HG03575 (cell line): ENCODE results near the gene PPFIA1.
"Not testable (repeated sequence)": the region's sequence is repeated elsewhere in the genome, so short reads cannot be mapped to it uniquely, and the experiment has no call there.

Source experiments
- ATAC-seq: cut with Tn5 transposase; IDR thresholded peaks from one replicate; pipeline ENCODE4 v1.9.1; 2021; ENCODE audit not compliant: unreplicated experiment, insufficient number of reproducible peaks, low FRiP score; ENCODE audit errors: extremely low read depth

The PPFIA1 gene

DNA sequence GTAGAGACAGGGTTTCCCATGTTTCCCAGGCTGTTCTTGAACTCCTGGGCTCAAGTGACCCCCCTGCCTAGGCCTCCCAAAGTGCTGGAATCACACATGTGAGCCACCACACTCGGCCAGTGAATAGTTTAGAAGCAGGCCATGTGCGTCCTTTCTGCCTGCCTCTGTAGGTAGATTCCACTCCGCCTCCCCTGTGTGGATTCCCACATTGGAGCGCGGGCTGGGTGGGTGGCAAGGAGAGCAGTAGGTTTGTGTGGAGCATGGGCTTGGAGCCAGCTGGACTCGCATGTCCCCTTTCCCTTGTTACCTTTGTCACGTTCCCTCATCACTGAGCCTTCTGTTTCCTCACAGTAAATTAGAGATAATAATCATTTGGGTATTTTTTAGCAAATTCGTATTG lies 21.7 kb downstream of the PPFIA1 start:
- no peak for ATAC-seq

DNA sequence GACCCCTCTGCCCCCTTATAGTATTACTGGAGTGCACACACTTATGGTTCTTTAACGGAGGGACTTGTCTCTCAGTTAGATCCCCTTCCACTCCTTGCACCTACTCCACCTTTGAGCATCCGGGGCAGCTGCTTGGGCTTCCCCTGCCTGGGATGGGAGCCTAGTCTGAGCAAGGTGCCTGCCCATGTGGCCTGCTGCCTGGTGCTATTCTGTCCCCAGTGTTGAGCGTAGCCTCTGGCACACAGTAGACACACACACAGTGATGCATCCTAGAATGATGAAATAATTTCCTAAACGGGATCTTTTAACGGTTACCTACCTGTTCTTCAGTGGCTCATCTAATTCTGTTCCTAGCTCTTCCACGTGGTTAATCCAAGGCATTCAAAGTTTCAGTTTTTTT lies 22.4 kb downstream of the PPFIA1 start:
- no peak for ATAC-seq

DNA sequence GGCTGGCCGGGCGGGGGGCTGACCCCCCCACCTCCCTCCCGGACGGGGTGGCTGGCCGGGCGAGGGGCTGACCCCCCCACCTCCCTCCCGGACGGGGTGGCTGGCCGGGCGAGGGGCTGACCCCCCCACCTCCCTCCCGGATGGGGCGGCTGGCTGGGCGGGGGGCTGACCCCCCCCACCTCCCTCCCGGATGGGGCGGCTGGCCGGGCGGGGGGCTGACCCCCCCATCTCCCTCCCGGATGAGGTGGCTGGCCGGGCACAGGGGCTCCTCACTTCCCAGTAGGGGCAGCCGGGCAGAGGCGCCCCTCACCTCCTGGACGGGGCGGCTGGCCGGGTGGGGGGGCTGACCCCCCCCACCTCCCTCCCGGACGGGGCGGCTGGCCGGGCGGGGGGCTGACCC lies 24.7 kb downstream of the PPFIA1 start:
- ATAC-seq, result not testable (repeated sequence)

DNA sequence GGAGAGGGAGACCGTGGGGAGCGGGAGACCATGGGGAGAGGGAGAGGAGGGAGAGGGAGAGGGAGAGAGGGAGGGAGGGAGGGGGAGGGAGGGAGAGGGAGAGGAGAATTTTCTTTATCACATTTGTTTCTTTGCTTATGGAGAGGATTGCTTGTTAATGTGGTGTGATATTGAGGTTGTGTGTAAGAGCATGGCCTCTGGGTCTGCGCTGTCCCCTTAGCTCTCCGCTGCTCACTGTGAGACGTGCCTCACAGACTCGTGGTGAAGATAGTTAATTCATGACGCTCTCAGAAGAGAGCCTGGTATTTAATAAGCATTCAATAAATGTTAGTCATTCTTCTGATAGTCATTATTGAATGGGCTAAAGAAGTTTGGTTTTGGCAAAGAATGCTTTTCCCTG lies 26.2 kb downstream of the PPFIA1 start:
- no peak for ATAC-seq

DNA sequence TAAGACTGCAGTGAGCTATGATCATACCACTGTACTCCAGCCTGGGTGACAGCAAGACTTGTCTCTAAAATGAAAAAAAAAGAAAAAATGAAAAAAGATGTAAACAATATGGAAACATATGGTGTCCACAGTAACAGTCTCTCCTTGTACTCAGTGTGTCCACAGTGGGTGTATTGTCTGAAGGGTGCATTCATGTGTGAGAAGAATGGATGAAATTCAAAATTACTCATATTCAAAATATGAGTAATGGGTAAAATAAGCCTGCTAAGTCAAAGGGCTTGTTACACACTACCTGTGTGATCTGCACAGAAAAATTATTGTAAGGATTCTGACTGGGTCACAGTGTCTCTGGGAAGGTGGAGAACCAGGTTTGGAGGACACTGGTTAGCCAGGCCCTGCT lies 26.9 kb downstream of the PPFIA1 start:
- no peak for ATAC-seq

DNA sequence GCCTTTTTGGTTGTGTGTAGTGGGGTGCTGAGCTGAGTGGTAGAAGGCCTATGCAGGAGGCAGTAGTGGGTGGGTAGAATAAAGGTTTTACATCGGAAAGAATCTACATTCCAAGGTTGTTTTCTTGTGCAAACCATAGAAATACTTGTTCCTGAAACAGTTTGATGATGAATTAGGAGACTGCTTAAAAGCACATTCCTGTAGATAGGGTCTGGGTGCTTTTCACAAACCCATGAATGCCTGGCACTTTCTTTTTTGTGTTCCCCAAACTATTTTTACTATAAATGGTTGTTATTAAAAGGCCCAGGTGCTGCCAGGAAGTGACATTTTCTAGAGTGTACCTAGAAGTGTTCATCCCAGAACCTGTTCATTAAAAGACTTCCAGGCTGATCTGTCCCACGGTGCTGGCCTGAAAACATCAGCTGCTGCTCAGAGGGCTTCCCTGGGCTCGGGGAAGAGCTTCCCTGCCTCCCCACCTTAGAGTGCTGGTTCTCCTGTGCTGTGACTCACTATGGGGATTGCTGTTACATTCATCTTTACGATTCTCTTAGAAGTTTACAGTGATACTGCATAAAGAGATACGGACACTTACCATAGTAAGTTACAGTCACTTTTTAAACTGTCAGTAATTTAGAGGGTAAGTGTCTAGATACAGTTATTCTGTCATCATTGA lies 27.9 kb downstream of the PPFIA1 start:
- no peak for ATAC-seq

DNA sequence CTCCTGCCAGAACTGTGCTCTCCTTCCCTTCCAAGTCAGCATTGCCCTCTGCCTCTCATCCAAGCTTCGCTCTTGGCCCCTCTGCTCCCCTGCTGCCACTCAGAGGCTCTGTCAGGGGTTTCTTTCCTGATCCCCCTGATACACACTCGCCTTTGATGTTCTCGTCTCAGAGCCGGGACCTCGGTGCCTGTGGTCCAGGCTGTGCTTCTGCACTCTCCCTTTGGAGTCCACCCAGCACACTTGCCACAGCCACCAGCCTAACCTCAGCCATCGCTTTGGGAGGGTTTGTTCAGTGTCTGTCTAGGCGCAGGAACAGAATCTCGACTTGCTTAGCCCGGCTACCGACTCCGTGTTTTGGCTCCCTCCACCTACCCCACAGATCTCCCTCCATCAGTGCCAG lies 29.1 kb downstream of the PPFIA1 start:
- ATAC-seq, result no peak

DNA sequence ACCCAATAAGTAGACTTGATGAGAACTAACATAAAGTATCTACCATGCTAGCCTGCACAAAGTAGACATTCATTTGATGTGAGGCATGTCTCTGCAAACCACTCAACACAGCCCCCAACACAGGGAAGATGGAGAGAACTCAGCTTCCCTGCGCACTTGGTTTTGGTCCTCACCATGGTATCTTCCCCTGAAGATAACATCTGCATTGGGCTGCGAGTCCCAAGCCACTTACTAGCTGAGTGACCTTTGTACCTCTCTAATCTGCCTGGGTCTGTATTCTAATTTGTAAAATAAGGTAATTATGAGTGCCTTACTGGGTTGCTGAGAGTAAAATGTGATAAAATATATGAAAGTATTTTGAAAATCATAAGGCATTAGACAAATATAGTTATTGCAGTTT lies 30.7 kb downstream of the PPFIA1 start:
- ATAC-seq, result no peak

DNA sequence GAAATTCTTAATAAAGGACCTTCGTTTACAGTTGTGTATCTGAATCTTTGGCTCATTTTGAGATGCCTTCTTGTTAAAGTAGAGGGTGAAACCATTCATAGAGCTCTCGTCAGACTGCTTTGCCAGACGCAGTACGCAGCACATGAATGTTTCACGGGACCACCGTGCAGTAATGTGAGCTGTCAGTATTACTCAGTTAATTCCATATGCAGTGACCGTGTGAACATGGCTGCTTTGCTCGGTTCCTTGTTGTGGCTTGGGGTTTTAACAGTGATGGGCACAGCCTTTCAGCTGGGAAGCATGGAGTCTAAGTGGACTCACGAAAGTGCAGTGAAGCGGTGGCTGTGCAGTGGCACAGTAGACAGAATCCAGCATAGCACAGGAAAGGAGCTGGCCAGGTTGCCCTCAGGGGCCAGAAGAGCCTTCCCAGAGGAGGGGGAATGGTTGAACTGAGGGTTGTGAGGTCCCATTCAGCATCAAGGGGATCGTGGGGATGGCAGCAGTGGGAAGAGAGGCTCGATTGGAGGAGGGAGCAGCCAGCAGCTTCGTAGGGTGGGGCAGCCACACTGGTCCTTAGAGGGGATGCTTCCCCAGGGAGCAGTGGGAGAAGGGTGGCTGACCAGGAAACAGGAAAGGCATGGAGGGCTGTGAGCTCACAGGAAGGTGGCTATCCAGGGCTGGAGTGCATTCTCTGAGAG lies 31.4 kb downstream of the PPFIA1 start:
- no peak for ATAC-seq

DNA sequence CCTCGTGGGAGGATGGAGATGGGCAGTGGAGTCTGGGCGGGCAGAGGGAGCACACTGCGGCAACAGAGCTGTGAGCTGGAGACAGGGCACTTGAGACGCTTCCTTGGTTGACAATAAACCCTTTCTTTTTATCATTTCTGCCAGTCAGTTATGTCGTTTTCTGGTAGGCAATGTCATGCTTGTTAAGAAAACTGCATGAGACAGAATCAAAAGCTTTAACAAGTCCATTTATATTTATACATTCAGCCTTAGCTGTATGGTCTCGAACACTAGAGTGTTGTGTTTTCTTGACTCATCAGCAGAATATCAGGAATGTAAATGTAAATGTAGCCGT lies 31.9 kb downstream of the PPFIA1 start:
- no peak for ATAC-seq

DNA sequence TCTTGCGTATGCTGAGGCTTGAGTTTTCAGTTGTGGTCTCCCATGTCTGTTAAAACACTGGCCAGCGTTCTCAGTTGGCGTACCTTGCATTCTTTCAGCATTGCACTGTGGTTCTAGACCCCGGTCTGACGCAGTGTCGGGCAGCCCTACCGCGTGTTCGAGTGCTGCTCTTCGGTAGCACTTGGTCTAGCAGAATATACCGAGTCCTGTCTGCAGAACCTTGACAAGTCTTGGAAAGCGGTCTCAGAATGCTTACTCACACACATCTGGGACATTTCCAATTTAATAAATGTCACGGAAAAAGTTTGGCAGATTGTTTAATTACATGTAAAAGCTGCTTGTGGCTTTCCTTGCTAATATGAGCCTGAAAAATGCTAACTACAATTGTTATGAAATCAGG lies 32.6 kb downstream of the PPFIA1 start:
- no peak for ATAC-seq

DNA sequence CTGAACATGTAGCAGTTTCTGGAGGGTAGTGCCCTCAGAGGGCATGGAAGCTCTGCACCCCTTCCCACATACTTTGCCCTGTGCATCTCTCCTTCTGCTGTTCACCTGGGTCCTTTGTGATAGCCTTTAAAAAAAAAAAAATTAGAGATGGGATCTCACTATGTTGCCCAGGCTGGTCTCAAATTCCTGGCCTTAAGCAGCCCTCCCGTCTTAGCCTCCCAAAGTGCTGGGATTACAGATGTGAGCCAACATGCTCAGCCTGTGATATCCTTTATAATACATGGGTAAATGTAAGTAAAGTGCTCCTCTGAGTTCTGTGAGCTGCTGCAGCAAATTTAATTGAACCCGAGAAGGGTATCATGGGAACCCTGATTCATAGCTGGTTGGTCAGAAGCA lies 33.7 kb downstream of the PPFIA1 start:
- no peak for ATAC-seq

DNA sequence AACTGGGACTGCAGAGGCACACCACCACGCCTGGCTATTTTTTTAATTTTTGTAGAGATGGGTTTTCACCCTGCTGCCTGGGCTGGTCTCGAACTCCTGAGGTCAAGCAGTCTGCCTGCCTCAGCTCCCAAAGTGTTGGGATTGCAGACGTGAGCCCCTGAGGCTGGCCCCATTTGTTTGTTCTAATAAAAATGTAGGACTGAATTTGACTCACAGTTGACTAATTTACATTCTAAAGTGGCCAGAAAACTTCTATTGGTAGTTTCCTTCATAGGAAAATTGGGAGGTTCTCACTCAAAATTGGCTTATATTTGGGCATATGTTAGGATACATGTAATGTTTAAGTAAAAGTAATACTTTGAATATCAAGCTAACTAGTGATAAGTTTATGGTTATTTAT lies 35.0 kb downstream of the PPFIA1 start:
- no peak for ATAC-seq

DNA sequence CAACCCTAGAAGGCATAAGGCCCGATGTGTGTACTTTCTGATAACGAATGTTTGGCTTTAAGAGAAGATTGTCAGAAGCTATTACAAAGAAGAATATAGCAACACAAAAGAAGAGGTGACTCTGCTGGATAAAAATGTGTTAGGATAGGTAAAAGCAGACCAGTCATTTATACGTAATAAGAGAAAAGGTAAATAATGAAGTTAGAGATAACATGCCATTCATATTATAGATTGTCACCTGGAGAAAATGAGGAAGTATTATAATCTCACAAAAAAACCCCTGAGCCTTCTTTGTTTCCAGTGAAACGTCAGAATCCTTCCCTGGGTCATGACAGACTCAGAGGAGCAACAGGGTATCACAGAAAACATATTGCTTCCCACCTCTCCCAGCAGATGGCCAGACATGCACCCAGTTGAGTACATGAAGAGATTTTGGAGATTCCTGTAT lies 36.1 kb downstream of the PPFIA1 start:
- ATAC-seq, result no peak

DNA sequence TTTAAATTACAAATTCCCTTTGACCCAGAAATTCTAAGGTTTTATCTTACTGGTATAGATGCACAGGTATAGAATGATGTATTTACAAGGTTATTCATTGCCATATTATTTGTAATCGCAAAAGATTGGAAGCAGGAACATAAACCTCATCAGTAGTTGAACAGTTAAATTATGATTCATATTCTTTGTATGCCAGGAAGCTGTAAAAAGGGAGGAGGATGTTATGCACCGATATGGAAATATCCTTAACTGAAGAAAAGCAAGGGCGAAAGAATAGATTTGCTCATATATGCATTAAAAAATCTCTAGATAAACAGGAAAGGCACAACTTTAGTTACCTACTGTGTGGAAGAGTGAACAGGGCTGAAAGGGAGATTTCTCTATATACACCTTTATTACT lies 36.7 kb downstream of the PPFIA1 start:
- no peak for ATAC-seq

DNA sequence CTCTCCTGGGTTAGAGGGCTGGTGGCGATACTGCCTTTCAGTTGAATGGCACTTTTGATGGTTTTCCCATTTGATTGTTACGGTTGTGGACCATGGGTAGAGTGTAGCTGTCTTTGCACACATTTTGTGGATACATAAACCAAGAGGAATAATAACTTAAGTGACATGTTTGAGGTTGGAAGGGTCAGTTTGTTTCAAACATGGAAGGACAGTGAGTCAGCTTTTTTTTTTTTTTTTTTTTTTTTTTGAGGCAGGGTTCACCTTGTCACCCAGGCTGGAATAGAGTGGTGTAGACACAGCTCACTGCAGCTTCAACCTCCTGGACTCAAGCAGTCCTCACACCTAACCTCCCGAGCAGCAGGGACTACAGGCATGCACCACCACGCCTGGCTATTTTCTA lies 41.1 kb downstream of the PPFIA1 start:
- ATAC-seq, result no peak

DNA sequence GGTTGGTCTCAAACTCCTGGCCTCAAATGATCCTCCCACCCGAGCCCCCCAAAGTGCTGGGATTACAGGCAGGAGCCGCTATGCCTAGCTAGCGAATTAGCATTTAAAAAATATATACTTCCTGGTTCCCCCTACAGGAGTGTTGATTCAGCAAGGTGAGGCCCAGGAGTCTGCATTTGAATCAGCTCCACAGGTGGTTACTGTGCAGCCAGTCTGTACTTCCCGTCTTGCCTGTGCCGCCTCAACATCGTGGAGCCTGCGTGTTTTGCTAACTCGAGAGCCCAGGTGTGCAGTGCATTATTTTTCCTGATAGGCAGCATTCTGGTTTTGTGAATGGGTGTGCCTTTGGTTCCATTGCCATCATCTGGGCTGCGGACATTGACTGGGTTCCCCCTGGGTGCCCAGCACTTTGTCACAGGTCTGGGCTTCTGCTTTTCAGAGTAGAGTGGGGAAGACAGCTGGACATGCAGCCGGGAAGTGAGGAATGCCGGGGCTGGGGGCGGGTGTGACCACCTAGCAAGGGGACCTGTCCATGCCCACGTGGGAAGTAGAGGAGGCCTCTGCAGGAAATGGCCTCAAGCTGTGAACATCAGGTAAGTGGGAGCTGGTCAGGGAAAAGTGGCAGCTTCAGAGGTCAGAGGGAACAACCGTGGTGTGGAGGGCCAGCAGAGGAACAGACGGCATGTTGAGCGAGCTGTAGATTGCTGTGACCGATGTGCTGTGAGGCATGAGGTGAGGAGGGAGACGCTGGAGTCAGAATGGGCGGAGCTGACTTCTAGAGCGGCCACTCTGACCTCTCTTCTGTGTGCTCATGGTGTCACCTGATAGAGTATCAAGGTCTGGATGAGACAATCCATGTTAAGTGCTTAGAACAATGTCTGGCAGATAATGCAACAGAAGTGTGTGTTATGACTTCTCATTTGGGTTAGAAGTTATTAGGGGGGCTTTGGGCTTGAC lies 42.2 kb downstream of the PPFIA1 start:
- ATAC-seq, result no peak

DNA sequence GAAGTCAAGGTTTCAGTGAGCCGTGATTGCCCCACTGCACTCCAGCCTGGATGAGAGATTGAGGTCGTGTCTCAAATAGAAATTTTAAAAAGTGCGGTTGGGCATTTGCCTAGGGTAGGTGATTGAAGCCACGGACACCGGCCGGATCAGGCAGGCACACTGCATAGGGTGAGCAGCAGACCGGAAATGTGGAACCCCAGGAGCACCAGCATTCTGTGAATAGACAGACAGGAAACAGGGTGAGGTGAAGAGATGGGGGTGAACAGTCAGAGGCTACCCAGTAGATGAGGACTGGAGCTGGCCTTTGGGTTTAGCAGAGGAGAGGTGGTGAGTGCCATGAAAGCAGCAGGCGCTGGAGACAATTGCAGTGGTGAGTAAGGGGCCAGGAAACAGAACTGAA lies 43.5 kb downstream of the PPFIA1 start:
- ATAC-seq, result no peak

DNA sequence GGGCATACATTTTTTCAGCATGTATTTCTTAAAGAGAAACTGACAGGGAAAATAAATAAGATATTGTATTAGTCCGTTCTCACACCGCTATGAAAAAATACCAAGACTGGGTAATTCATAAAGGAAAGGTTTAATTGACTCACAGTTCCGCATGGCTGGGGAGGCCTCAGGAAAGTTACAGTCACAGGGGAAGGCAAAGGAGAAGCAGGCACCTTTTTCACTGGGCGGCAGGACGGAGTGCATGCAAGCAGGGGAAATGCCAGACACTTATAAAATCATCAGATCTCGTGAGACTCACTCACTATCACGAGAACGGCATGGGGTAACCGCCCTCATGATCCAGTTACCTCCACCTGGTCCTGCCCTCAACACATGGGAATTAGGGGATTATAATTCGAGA lies 44.2 kb downstream of the PPFIA1 start:
- no peak for ATAC-seq

DNA sequence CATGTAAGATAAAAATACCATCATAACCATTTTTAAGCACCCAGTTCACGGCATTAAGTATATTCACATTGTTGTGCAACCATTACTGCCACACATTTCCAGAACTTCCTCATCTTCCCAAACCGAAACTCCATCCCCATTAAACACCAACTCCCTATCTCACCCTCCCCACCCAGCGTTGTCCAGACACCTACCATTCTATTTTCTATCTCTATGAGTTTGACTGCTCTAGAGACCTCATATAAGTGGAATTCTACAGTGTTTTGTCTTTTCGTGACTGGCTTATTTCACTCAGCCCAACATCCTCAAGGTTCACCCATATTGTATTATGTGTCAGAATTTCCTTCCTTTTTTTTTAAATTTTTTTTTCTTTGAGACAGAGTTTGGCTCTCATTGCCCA lies 45.2 kb downstream of the PPFIA1 start:
- no peak for ATAC-seq
